ENCODE data around the gene HPSE2.
A peak's percentile ranks its signal among the peaks of the same experiment; 100 is the strongest.

HPSE2 gene

GRCh38 chr10:98481404-98481945, 754.2 kb downstream of the HPSE2 start:
- DNase-seq: no peak

GRCh38 chr10:98478430-98479222, 757.0 kb downstream of the HPSE2 start:
- no peak for DNase-seq

- no peak for DNase-seq
These were observed 757.8 kb downstream of the HPSE2 start for GRCh38 chr10:98477861-98478260.

GRCh38 chr10:98474628-98475027, 761.0 kb downstream of the HPSE2 start:
- DNase-seq: no peak

GRCh38 chr10:98472196-98472595, 763.5 kb downstream of the HPSE2 start:
- no peak for DNase-seq

- DNase-seq: no peak
These were observed 764.8 kb downstream of the HPSE2 start for GRCh38 chr10:98470850-98471249.

- DNase-seq: no peak
These were observed 766.4 kb downstream of the HPSE2 start for GRCh38 chr10:98469001-98469931.

- DNase-seq: peak; percentile 82
These were observed 767.9 kb downstream of the HPSE2 start for GRCh38 chr10:98467506-98468318.

- no peak for DNase-seq
These were observed 768.7 kb downstream of the HPSE2 start for GRCh38 chr10:98466861-98467505.

- no peak for DNase-seq
These were observed 769.8 kb downstream of the HPSE2 start for GRCh38 chr10:98465866-98466265.

- no peak for DNase-seq
These were observed 771.5 kb downstream of the HPSE2 start for GRCh38 chr10:98463976-98464754.

- no peak for DNase-seq
These were observed 772.6 kb downstream of the HPSE2 start for GRCh38 chr10:98463016-98463415.

GRCh38 chr10:98461500-98461842, 774.2 kb downstream of the HPSE2 start:
- no peak for DNase-seq

GRCh38 chr10:98460837-98461499, 774.7 kb downstream of the HPSE2 start:
- DNase-seq: no peak

GRCh38 chr10:98458809-98459784, 776.6 kb downstream of the HPSE2 start:
- DNase-seq: no peak

- DNase-seq: no peak
These were observed 777.9 kb downstream of the HPSE2 start for GRCh38 chr10:98457721-98458120.

- DNase-seq: no peak
These were observed 778.8 kb downstream of the HPSE2 start for GRCh38 chr10:98456686-98457482.

GRCh38 chr10:98456043-98456570, 779.5 kb downstream of the HPSE2 start:
- DNase-seq: no peak

Measured in 8988T (cell line).